HG02943 (cell line): ENCODE measurements around the gene SYT7.

Experiments used
- ATAC-seq: cut with Tn5 transposase; IDR thresholded peaks from one replicate; pipeline ENCODE4 v1.9.1; 2021; ENCODE audit warnings: mild to moderate bottlenecking, low read depth, moderate library complexity; ENCODE audit not compliant: unreplicated experiment

SYT7 gene

GRCh38 chr11:61586792-61587430 lies 6.0 kb upstream of the SYT7 start:
- no peak for ATAC-seq

- ATAC-seq: no peak
These were observed 4.2 kb upstream of the SYT7 start for GRCh38 chr11:61585115-61585514.

- no peak for ATAC-seq
These were observed 1.1 kb upstream of the SYT7 start for GRCh38 chr11:61581931-61582330.

- ATAC-seq: no peak
These were observed 496 bp downstream of the SYT7 start for GRCh38 chr11:61580271-61580888.

GRCh38 chr11:61579676-61580270 lies 1.1 kb downstream of the SYT7 start:
- no peak for ATAC-seq

- ATAC-seq: no peak
These were observed 1.8 kb downstream of the SYT7 start for GRCh38 chr11:61578819-61579675.

- no peak for ATAC-seq
These were observed 3.3 kb downstream of the SYT7 start for GRCh38 chr11:61577383-61578118.

GRCh38 chr11:61575886-61576861 lies 4.7 kb downstream of the SYT7 start:
- ATAC-seq: no peak

GRCh38 chr11:61574611-61575010 lies 6.3 kb downstream of the SYT7 start:
- no peak for ATAC-seq

- ATAC-seq: no peak
These were observed 8.0 kb downstream of the SYT7 start for GRCh38 chr11:61572913-61573312.

GRCh38 chr11:61571869-61572268 lies 9.0 kb downstream of the SYT7 start:
- no peak for ATAC-seq

GRCh38 chr11:61571337-61571736 lies 9.5 kb downstream of the SYT7 start:
- no peak for ATAC-seq

- no peak for ATAC-seq
These were observed 11.2 kb downstream of the SYT7 start for GRCh38 chr11:61569701-61570100.

GRCh38 chr11:61569018-61569417 lies 11.9 kb downstream of the SYT7 start:
- no peak for ATAC-seq

GRCh38 chr11:61567286-61568061 lies 13.4 kb downstream of the SYT7 start:
- ATAC-seq: no peak

- ATAC-seq: no peak
These were observed 15.8 kb downstream of the SYT7 start for GRCh38 chr11:61564936-61565696.

GRCh38 chr11:61560751-61561150 lies 20.1 kb downstream of the SYT7 start:
- ATAC-seq: no peak

- ATAC-seq: no peak
These were observed 24.3 kb downstream of the SYT7 start for GRCh38 chr11:61556621-61557020.
